Endothelial cell of umbilical vein (primary cell): ENCODE results near the gene LIG3. TPM values are rescaled to one million over a fixed set of nuclear protein-coding genes. Genes with fewer than 3 reads are reported as not detected.

Experiments used
- BruUV-seq: library from RNA; stranded (reverse); fragments of 400-500 nt; replicated peaks from 2 replicates; lab custom pipeline; 2021; lab: Mats Ljungman, UMichigan
- CTCF ChIA-PET: fragments of 300-600, 350-600 bp; sonication (Branson Sonifier 250); formaldehyde crosslinking; loops from one replicate; lab custom pipeline; 2021; ENCODE audit warnings: antibody characterized with exemption, inconsistent platforms; lab: Charles Lee
- POLR2A ChIA-PET: fragments of 300-600, 350-600 bp; sonication (Branson Sonifier 250); formaldehyde crosslinking; loops from one replicate; lab custom pipeline; 2021; ENCODE audit warnings: antibody characterized with exemption, inconsistent platforms; lab: Charles Lee
- DNase-seq: peaks from one replicate; pipeline ENCODE4 v3.0.0-alpha.2; 2011; ENCODE audit warnings: low read depth, low spot score
- FAIRE-seq: peaks from 2 replicates; lab custom pipeline; 2011; peaks lifted over from hg19 to GRCh38; lab: Jason Lieb, UNC
- H2AFZ ChIP-seq: 2 replicates; pipeline ENCODE4 v1.6.0; 2012; ENCODE audit warnings: low read depth, low read length, control low read depth, inconsistent platforms
- H3K27ac ChIP-seq: 2 replicates; pipeline ENCODE4 v1.5.1; 2011; ENCODE audit warnings: low read depth, mild to moderate bottlenecking, control low read depth, low read length, moderate library complexity; ENCODE audit not compliant: insufficient read depth
- H3K27me3 ChIP-seq, 2 experiments: 2 replicates each; pipeline versions ENCODE4 v1.6.0 to v1.6.1; 2011; ENCODE audit warnings: low read length in 2 of 2, mixed read lengths in 1 of 2; ENCODE audit not compliant: control insufficient read depth in 2 of 2, insufficient read depth in 2 of 2
- H3K36me3 ChIP-seq, 2 experiments: 2 replicates in 1 of 2; 3 replicates in 1 of 2; pipeline ENCODE4 v1.5.1; 2011; ENCODE audit warnings: low read length in 2 of 2, mild to moderate bottlenecking in 1 of 2, moderate library complexity in 1 of 2; ENCODE audit not compliant: control insufficient read depth in 2 of 2, insufficient read depth in 2 of 2; ENCODE audit errors: extremely low read depth in 1 of 2
- H3K4me1 ChIP-seq: 3 replicates; pipeline ENCODE4 v1.5.1; 2011; ENCODE audit warnings: mild to moderate bottlenecking, low read length; ENCODE audit not compliant: control insufficient read depth, insufficient read depth; ENCODE audit errors: extremely low read depth
- H3K4me2 ChIP-seq: 2 replicates; pipeline ENCODE4 v1.6.1; 2011; ENCODE audit warnings: low read length, control low read depth, mixed read lengths; ENCODE audit not compliant: insufficient read depth
- H3K4me3 ChIP-seq, 3 experiments: fragments of 200-600 bp in 1 of 3; sonication (generic), shearing (Covaris generic) in 1 of 3; replicated peaks in 1 of 3; 2 replicates each; pipeline ENCODE4 v1.5.1; 2011 to 2016; ENCODE audit warnings: control low read depth in 3 of 3, low read length in 3 of 3, mild to moderate bottlenecking in 2 of 3, inconsistent platforms in 1 of 3, low read depth in 1 of 3, moderate library complexity in 1 of 3; ENCODE audit not compliant: insufficient read depth in 1 of 3
- H3K79me2 ChIP-seq: 2 replicates; pipeline ENCODE4 v1.6.0; 2012; ENCODE audit warnings: low read length, inconsistent platforms; ENCODE audit not compliant: control insufficient read depth, insufficient read depth
- H3K9ac ChIP-seq: replicated peaks from 2 replicates; pipeline ENCODE3; 2011; ENCODE audit warnings: low read length, control low read depth; ENCODE audit not compliant: insufficient read depth; ENCODE audit errors: extremely low read depth
- H3K9me1 ChIP-seq: replicated peaks from 3 replicates; pipeline ENCODE4 v1.6.0; 2011; ENCODE audit warnings: mild to moderate bottlenecking, low read length; ENCODE audit not compliant: control insufficient read depth, insufficient read depth; ENCODE audit errors: extremely low read depth
- H3K9me3 ChIP-seq: replicated peaks from 2 replicates; pipeline ENCODE4 v1.5.1; 2012; ENCODE audit warnings: low read length, inconsistent platforms; ENCODE audit not compliant: control insufficient read depth, insufficient read depth
- H4K20me1 ChIP-seq: replicated peaks from 2 replicates; pipeline ENCODE3; 2011; ENCODE audit warnings: mild to moderate bottlenecking, low read length; ENCODE audit not compliant: control insufficient read depth, insufficient read depth; ENCODE audit errors: extremely low read depth
- CTCF ChIP-seq, 2 donors: IDR thresholded peaks; 1 replicate in 1 of 2; 2 replicates in 1 of 2; pipeline ENCODE4 v1.5.1; 2011; ENCODE audit warnings: low read length in 2 of 2, mild to moderate bottlenecking in 2 of 2, moderate library complexity in 2 of 2, control low read depth in 1 of 2, inconsistent platforms in 1 of 2, low read depth in 1 of 2; ENCODE audit not compliant: insufficient read depth in 1 of 2; ENCODE audit errors: extremely low read depth in 1 of 2
- FOS ChIP-seq: IDR thresholded peaks from 2 replicates; pipeline ENCODE4 v1.6.1; 2011; ENCODE audit warnings: mild to moderate bottlenecking, low read length, moderate library complexity, borderline replicate concordance; ENCODE audit not compliant: insufficient read depth
- GATA2 ChIP-seq: IDR thresholded peaks from 2 replicates; pipeline ENCODE4 v1.7.0; 2011; ENCODE audit warnings: low read depth, mild to moderate bottlenecking, moderate library complexity, mixed read lengths, low read length; ENCODE audit not compliant: insufficient read length, insufficient read depth
- JUN ChIP-seq: IDR thresholded peaks from 2 replicates; pipeline ENCODE4 v1.6.1; 2011; ENCODE audit warnings: borderline replicate concordance, low read depth; ENCODE audit not compliant: insufficient read length, insufficient read depth
- dilution Hi-C: fragments of 300-500 bp; cut with MboI; formaldehyde crosslinking; loops from one replicate; pipeline ENCODE4 v1.15.0; 2019; ENCODE audit warnings: low sequenced_read_pairs; ENCODE audit not compliant: extremely low pct_ligation_motif_present
- intact Hi-C: fragments of 100-400 bp; cut with micrococcal nuclease; formaldehyde crosslinking; loops from one replicate; pipeline ENCODE4 v1.10.0; 2022
- polyA plus RNA-seq, 4 experiments: library from polyadenylated mRNA; depleted of rRNA in 3 of 4; stranded (reverse) in 3 of 4; unstranded in 1 of 4; fragments of >200 nt; gene quantifications; 2 replicates each; pipeline versions ENCODE4 v1.2.1 to v1.2.3, GENCODE V29; 2011 to 2012; ENCODE audit warnings: missing spikeins in 1 of 4
- total RNA-seq: library from RNA; stranded (reverse); gene quantifications from 2 replicates; pipeline ENCODE4 v1.2.3, GENCODE V29; 2021

The LIG3 gene
- total and polyA plus RNA-seq, 2 donors (not counting 3 experiments of a cell fraction or from before 2014, with no cell fraction given), result 25.8 to 35.3 TPM

- dilution Hi-C loops, result no loop called here
- H3K4me2 ChIP-seq, result peak overlapping the region; percentile 59
- BruUV-seq, result no TSS peak
These were observed 48.4 kb downstream of the LIG3 start for GRCh38 chr17:35028531-35029262.

More at GRCh38 chr17:35028531-35029262, 48.4 kb downstream of the LIG3 start:
- TF ChIP-seq GATA2 (peak; percentile 36), FOS (peak; percentile 74), JUN (peak; percentile 19), CTCF (IDR thresholded peaks at IDR 0.05; ENCODE audit: extremely low read depth in 1 of 2, insufficient read depth in 1 of 2, low read depth in 1 of 2, low read length in 2 of 2) (no peak)
- no peaks in the 10 kb centered on the region for H3K79me2 ChIP-seq
- H3K9me3 ChIP-seq, result no peaks in the 10 kb centered on the region
- CTCF ChIA-PET, result interaction anchor here (0.7 to 1.7 kb wide), 7 partner anchors 9 to 91 kb away, joined by 3 to 8 read pairs (median 3); partner anchors contain the start of gene RFFL
- intact Hi-C loops, result no loop called here
- no peak overlapping the region for H2AFZ ChIP-seq
- peaks cover 12% of the 10 kb centered on the region for H3K4me1 ChIP-seq
- POLR2A ChIA-PET, result interaction anchor here (1.2 kb wide), 1 partner anchor 35 kb away, joined by 6 read pairs; the partner anchor contains the start of gene RFFL
- H4K20me1 ChIP-seq, result no peaks in the 10 kb centered on the region
- H3K27ac ChIP-seq, result peak overlapping the region; percentile 62
- DNase-seq, result peak; percentile 73
- peak; percentile 91 for FAIRE-seq
- no peak overlapping the region for H3K4me3 ChIP-seq
- H3K9ac ChIP-seq, result peak overlapping the region; percentile 3
- H3K36me3 ChIP-seq, result no peaks in the 10 kb centered on the region
- no peaks in the 10 kb centered on the region for H3K27me3 ChIP-seq
- no peaks in the 10 kb centered on the region for H3K9me1 ChIP-seq
